Lower lobe of right lung (tissue), 2 donors: Measurements from ENCODE around the gene SNAPC2. TPM values are rescaled to one million over a fixed set of nuclear protein-coding genes. Genes with fewer than 3 reads are reported as not detected.

Experiments
- ATAC-seq, 2 donors: fragments of 200-7000 bp; cut with Tn5 transposase; one replicate each; pipeline ENCODE4 v1.9.1; 2020 to 2022; ENCODE audit warnings: mild to moderate bottlenecking in 2 of 2, moderate library complexity in 2 of 2
- DNase-seq: peaks from one replicate; pipeline ENCODE4 v3.0.0-alpha.2; 2020
- H3K27ac ChIP-seq: fragments of 200-600 bp; one replicate; pipeline ENCODE4 v1.8.0; 2022
- H3K27me3 ChIP-seq: fragments of 200-600 bp; one replicate; pipeline ENCODE4 v1.8.0; 2022; ENCODE audit warnings: low read depth
- H3K36me3 ChIP-seq: fragments of 200-600 bp; one replicate; pipeline ENCODE4 v1.8.0; 2022; ENCODE audit warnings: mild to moderate bottlenecking
- H3K4me1 ChIP-seq: fragments of 200-600 bp; one replicate; pipeline ENCODE4 v1.8.0; 2022
- H3K4me3 ChIP-seq: fragments of 200-600 bp; one replicate; pipeline ENCODE4 v1.8.0; 2022; ENCODE audit warnings: mild to moderate bottlenecking
- H3K9me3 ChIP-seq: fragments of 200-600 bp; one replicate; pipeline ENCODE4 v1.8.0; 2022
- intact Hi-C: fragments of 100-400 bp; cut with DNase I; formaldehyde crosslinking; loops from one replicate; pipeline ENCODE4 v1.11.0; 2022
- total RNA-seq: library from RNA; stranded (reverse); fragmentation: NEBNext Ultra II Directional; extraction: Animal tissue kit (Norgen Biotek cat#: 25700); gene quantifications from one replicate; pipeline ENCODE4 v1.2.1, GENCODE V29; 2021
- TF ChIP-seq, protein P1 (sequence below): fragments of 200-600 bp; IDR thresholded peaks from one replicate; pipeline ENCODE4 v1.8.0; 2022; ENCODE audit warnings: antibody characterized with exemption, mild to moderate bottlenecking
- donor health status: DM: no; HTN: yes; CAD: no; lungs with severe emphysema.

The SNAPC2 gene
- total RNA-seq, 1 donor from 2014 or later: 17.6 TPM

DNA sequence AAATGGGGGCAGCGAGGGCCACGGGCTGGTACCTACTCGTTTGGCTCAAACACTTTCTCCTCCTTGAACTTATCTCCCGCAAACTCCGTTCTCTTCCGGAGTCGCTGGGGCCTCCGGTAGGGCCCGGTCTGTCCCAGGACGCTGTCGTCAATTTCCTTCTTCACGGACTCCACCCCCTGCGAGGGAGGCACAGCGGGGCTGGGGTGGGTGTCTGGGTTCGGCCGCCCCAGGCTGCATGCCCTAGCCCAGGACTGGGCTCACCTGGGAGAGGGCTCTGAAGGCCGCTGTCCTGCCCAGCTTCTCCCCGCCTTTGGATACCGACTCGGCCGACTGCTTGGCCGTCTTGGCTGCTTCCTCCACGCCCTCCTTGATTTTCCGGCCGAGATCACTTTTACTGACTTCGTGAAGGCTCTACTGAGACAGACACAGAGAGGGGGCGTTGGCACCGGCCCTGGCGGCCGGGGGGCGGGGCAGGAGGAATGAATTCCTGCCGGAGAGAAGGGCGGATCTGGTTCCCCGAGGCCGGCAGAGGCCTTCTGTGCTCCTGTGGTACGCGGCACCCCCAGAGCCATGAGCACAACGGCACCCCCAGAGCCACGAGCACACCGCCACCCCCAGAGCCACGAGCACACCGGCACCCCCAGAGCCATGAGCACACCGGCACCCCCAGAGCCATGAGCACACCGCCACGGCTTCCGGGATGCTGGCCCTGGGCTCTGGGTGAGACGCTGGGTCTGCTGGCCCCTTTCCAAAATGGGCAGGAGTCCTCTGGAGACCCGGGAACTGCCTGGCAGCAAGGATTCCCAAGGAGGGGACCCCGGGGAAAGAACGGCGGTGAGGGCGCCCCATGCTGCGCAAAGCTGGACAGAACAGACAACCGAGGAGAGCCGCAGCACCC lies 13.9 kb downstream of the SNAPC2 start:
- TF ChIP-seq, protein P1, sequence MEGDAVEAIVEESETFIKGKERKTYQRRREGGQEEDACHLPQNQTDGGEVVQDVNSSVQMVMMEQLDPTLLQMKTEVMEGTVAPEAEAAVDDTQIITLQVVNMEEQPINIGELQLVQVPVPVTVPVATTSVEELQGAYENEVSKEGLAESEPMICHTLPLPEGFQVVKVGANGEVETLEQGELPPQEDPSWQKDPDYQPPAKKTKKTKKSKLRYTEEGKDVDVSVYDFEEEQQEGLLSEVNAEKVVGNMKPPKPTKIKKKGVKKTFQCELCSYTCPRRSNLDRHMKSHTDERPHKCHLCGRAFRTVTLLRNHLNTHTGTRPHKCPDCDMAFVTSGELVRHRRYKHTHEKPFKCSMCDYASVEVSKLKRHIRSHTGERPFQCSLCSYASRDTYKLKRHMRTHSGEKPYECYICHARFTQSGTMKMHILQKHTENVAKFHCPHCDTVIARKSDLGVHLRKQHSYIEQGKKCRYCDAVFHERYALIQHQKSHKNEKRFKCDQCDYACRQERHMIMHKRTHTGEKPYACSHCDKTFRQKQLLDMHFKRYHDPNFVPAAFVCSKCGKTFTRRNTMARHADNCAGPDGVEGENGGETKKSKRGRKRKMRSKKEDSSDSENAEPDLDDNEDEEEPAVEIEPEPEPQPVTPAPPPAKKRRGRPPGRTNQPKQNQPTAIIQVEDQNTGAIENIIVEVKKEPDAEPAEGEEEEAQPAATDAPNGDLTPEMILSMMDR: no peak
- Histone ChIP-seq H3K9me3 (no peaks in the 10 kb centered on the region), H3K4me1 (peaks cover 6% of the 10 kb centered on the region), H3K27ac (no peak overlapping the region), H3K4me3 (no peak overlapping the region), H3K27me3 (no peaks in the 10 kb centered on the region), H3K36me3 (peaks cover 89% of the 10 kb centered on the region)
- ATAC-seq: no peak
- no peak for DNase-seq
- intact Hi-C loops: no loop called here

DNA sequence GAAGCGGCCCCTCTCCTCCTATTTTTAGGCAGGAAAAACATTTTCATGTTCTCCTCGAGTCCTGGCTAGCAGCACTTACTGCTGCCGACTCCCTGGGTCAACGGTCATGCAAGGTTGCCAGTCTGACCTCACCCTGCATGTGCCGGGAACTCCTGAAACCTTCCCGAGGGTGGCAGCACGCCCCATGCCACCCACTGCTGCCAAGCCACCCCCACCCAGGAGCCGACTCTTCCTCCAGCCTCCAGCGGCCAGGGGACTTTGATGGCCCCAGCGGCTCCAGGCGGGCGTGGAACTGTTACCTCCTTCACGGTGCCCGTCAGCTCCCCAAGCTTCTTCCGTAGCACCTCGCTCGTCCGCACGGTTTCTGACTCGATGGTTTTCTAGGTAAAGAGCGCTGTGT lies 14.6 kb downstream of the SNAPC2 start:
- no peaks in the 10 kb centered on the region for H3K9me3 ChIP-seq
- no peak overlapping the region for H3K27ac ChIP-seq
- TF ChIP-seq, protein P1: no peak
- H3K27me3 ChIP-seq: no peaks in the 10 kb centered on the region
- intact Hi-C loops: no loop called here
- H3K4me3 ChIP-seq: no peak overlapping the region
- DNase-seq: no peak
- H3K36me3 ChIP-seq: peaks cover 95% of the 10 kb centered on the region
- no peaks in the 10 kb centered on the region for H3K4me1 ChIP-seq
- ATAC-seq: no peak

DNA sequence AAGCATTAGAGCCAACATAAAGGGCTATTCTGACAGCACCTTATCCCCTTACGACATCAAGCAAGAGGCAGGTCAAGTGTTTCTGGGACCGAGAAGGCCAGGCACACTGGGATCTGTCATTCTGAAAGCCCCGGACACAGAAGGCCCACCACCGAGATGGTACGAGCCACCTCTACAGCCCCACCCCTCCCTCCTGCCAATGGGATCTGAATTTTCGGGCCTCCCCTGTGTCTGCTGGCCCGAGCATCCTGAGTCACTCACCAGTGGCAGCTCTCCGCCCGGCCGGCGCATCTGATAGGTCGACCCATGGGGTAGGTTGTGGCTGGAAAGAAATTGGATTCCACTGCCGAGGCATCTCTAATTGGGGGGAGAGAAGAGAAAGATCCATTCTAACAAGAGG lies 20.7 kb downstream of the SNAPC2 start:
- intact Hi-C loops: no loop called here
- H3K36me3 ChIP-seq: peaks cover 51% of the 10 kb centered on the region
- TF ChIP-seq, protein P1: no peak
- no peak overlapping the region for H3K27ac ChIP-seq
- ATAC-seq (no peak), DNase-seq (no peak)
- peaks cover 14% of the 10 kb centered on the region for H3K4me1 ChIP-seq
- H3K27me3 ChIP-seq: no peaks in the 10 kb centered on the region
- H3K9me3 ChIP-seq: no peaks in the 10 kb centered on the region
- no peak overlapping the region for H3K4me3 ChIP-seq

DNA sequence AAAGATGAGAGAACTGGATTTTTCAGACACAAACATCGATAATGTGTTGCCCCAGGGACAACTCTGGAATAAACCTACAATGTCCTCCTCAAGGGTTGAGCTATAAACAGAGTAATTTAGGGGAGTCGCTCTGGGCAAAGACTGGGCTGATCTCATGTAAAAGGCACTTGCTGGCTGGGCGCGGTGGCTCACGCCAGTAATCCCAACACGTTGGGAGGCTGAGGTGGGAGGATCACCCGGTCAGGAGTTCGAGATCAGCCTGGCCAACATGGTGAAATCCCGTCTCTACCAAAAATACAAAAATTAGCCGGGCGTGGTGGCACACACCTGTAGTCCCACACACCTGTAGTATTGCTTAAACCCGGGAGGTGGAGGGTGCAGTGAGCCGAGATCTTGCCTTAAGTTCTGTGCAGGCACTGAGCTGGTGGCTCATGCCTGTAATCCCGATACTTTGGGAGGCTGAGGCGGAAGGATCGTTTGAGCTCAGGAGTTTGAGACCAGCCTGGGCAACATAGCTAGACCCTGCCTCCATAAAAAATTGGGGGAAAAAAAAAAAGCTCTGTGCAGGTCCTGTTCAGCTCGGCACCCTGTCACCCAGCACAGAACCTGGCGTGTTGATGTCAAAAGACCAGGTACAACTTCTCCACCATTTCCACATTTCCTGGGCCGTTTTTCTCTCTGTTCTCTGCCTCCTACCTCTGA lies 21.9 kb downstream of the SNAPC2 start:
- TF ChIP-seq, protein P1: no peak
- Histone ChIP-seq H3K36me3 (peaks cover 39% of the 10 kb centered on the region), H3K9me3 (no peaks in the 10 kb centered on the region), H3K27ac (no peak overlapping the region), H3K27me3 (no peaks in the 10 kb centered on the region), H3K4me1 (peaks cover 14% of the 10 kb centered on the region), H3K4me3 (no peak overlapping the region)
- intact Hi-C loops: no loop called here
- no peak for DNase-seq
- no peak for ATAC-seq

DNA sequence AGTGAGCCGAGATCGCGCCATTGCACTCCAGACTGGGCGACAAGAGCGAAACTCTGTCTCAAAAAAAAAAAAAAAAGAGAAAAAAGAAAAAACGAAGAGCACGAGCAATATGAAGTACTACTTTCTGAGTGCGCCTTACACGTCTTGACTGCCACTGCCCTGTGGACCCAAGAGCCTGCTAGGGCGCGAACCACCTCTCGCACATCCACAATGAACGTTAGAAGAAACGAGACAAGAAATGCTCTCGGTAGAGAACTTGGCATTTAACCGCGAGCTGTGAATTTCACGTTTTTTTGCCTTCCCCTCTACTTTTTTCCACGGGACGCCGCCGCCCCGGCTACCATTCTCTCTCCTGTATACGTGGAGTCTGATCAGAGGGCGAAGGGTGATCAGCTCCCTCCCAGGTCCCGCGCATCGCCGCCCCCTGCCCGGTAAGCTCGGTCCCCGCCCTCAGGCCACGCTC lies 22.9 kb downstream of the SNAPC2 start:
- no peaks in the 10 kb centered on the region for H3K9me3 ChIP-seq
- H3K36me3 ChIP-seq: peaks cover 30% of the 10 kb centered on the region
- no peak for DNase-seq
- TF ChIP-seq, protein P1: no peak
- peak overlapping the region; percentile 95 for H3K4me3 ChIP-seq
- peak in 1 of 2 donors; percentile 35 for ATAC-seq
- intact Hi-C loops: no loop called here
- no peaks in the 10 kb centered on the region for H3K27me3 ChIP-seq
- peaks cover 14% of the 10 kb centered on the region for H3K4me1 ChIP-seq
- peak overlapping the region; percentile 98 for H3K27ac ChIP-seq
